ENCODE data around the gene AGXT. TPM values are rescaled to one million over a fixed set of nuclear protein-coding genes. Genes with fewer than 3 reads are reported as not detected.

Gene AGXT
- total and polyA plus RNA-seq, 2 of the 8 experiments (the other 6 are each of a cell fraction or from before 2014, with no cell fraction given): 0.03 TPM; not detected in 1

GRCh38 chr2:240917009-240917683, 48.5 kb downstream of the AGXT start (continued):
- TF ChIP-seq CHD7 (IDR thresholded peaks at IDR 0.05; ENCODE audit: insufficient replicate concordance, low read length) (no peak), NRF1 (IDR thresholded peaks at IDR 0.05; ENCODE audit: low read depth, low read length) (no peak), MAX (IDR thresholded peaks at IDR 0.05) (no peak)

Data from H1 (cell line).